ENCODE measurements around the gene ZNF473. TPM values are rescaled to one million over a fixed set of nuclear protein-coding genes. Genes with fewer than 3 reads are reported as not detected.

ZNF473 gene
- total and polyA plus RNA-seq, 2 donors (not counting 3 experiments of a cell fraction or from before 2014, with no cell fraction given): 3.8 to 8.7 TPM

- DNase-seq (ENCODE audit: low read depth, low spot score) (no peak), FAIRE-seq (no peak)
- no peak overlapping the region for H2AFZ ChIP-seq (ENCODE audit: low read depth, low read length)
- no peaks in the 10 kb centered on the region for H3K4me1 ChIP-seq (ENCODE audit: control insufficient read depth, extremely low read depth, insufficient read depth, low read length)
- H3K9me1 ChIP-seq (replicated peaks; ENCODE audit: control insufficient read depth, extremely low read depth, insufficient read depth, low read length): no peaks in the 10 kb centered on the region
- no peak overlapping the region for H3K4me2 ChIP-seq (ENCODE audit: insufficient read depth, low read length)
- H3K79me2 ChIP-seq (ENCODE audit: control insufficient read depth, insufficient read depth, low read length): no peaks in the 10 kb centered on the region
- TF ChIP-seq GATA2 (IDR thresholded peaks at IDR 0.05; ENCODE audit: insufficient read depth, insufficient read length, low read depth, low read length) (no peak), CTCF (IDR thresholded peaks at IDR 0.05; ENCODE audit: extremely low read depth in 1 of 2, insufficient read depth in 1 of 2, low read depth in 1 of 2, low read length in 2 of 2) (no peak), POLR2AphosphoS5 (IDR thresholded peaks at IDR 0.05; ENCODE audit: insufficient read depth, low read depth, low read length) (no peak), JUN (IDR thresholded peaks at IDR 0.05; ENCODE audit: borderline replicate concordance, insufficient read depth, insufficient read length, low read depth) (no peak), FOS (IDR thresholded peaks at IDR 0.05; ENCODE audit: borderline replicate concordance, insufficient read depth, low read length) (no peak), POLR2A (IDR thresholded peaks at IDR 0.05; ENCODE audit: low read depth, low read length) (no peak), MYC (IDR thresholded peaks at IDR 0.05; ENCODE audit: low read depth, low read length) (no peak), MAX (IDR thresholded peaks at IDR 0.05; ENCODE audit: insufficient read depth, insufficient read length) (no peak), EZH2 (IDR thresholded peaks at IDR 0.05; ENCODE audit: borderline replicate concordance, low read depth, low read length, severe bottlenecking) (no peak)
- no peaks in the 10 kb centered on the region for H3K9me3 ChIP-seq (replicated peaks; ENCODE audit: control insufficient read depth, insufficient read depth, low read length)
- intact Hi-C loops (cut with micrococcal nuclease): no loop called here
- no peaks in the 10 kb centered on the region for H3K27me3 ChIP-seq (ENCODE audit: control insufficient read depth in 2 of 2, insufficient read depth in 2 of 2, low read length in 2 of 2)
- dilution Hi-C loops (cut with MboI; ENCODE audit: extremely low pct_ligation_motif_present, low sequenced_read_pairs): no loop called here
- no TSS peak for BruUV-seq (replicated peaks)
- no peak overlapping the region for H3K9ac ChIP-seq (replicated peaks; ENCODE audit: extremely low read depth, insufficient read depth, low read length)
- H4K20me1 ChIP-seq (replicated peaks; ENCODE audit: control insufficient read depth, extremely low read depth, insufficient read depth, low read length): no peaks in the 10 kb centered on the region
- H3K36me3 ChIP-seq (ENCODE audit: control insufficient read depth in 2 of 2, extremely low read depth in 1 of 2, insufficient read depth in 2 of 2, low read length in 2 of 2): peaks cover 6 to 26% of the 10 kb centered on the region in 2 experiments
- POLR2A ChIA-PET: no interaction called here
- CTCF ChIA-PET: interaction anchor here (2.2 kb wide), 1 partner anchor 7 kb away, joined by 5 read pairs; no protein-coding TSS in a partner anchor
- no peak overlapping the region for H3K27ac ChIP-seq (ENCODE audit: insufficient read depth, low read depth, low read length)
- H3K4me3 ChIP-seq (replicated peaks in 1 of 3; ENCODE audit: insufficient read depth in 1 of 3, low read depth in 1 of 3, low read length in 3 of 3): no peak overlapping the region
Observed at GRCh38 chr19:50016225-50016807, 9.5 kb upstream of the ZNF473 start.
